Caco-2 (cell line): ENCODE data around the gene GGN. TPM values are rescaled to one million over a fixed set of nuclear protein-coding genes. Genes with fewer than 3 reads are reported as not detected.

Experiments used
- BruUV-seq: library from RNA; stranded (reverse); fragments of 400-500 nt; replicated peaks from 2 replicates; lab custom pipeline; 2021; lab: Mats Ljungman, UMichigan
- CTCF ChIA-PET: fragments of 300-600 bp; sonication (Branson Sonifier 250); formaldehyde crosslinking; loops from one replicate; lab custom pipeline; 2022; ENCODE audit warnings: antibody characterized with exemption; lab: Charles Lee
- POLR2A ChIA-PET: fragments of 300-600 bp; sonication (Branson Sonifier 250); formaldehyde crosslinking; loops from one replicate; lab custom pipeline; 2022; ENCODE audit warnings: antibody characterized with exemption; lab: Charles Lee
- DNase-seq, 2 experiments: peaks; one replicate each; pipeline versions ENCODE4 v3.0.0 to v3.0.0-alpha.2; 2020 to 2022
- H3K27me3 ChIP-seq: replicated peaks from 2 replicates; pipeline ENCODE4 v1.6.0; 2011; ENCODE audit warnings: low read length; ENCODE audit not compliant: control insufficient read depth, insufficient read depth
- H3K36me3 ChIP-seq: 2 replicates; pipeline ENCODE4 v1.5.1; 2011; ENCODE audit warnings: low read length; ENCODE audit not compliant: control insufficient read depth, insufficient read depth
- H3K4me1 ChIP-seq: fragments of 250-450 bp; sonication (Bioruptor Pico); 2 replicates; pipeline ENCODE4 v1.5.1; 2020; ENCODE audit warnings: mild to moderate bottlenecking
- H3K4me3 ChIP-seq: 2 replicates; pipeline ENCODE4 v1.5.1; 2011; ENCODE audit warnings: low read depth, mild to moderate bottlenecking, control low read depth, low read length
- H3K9me3 ChIP-seq: fragments of 250-450 bp; sonication (Bioruptor Pico); 2 replicates; pipeline ENCODE4 v1.5.1; 2020; ENCODE audit warnings: mild to moderate bottlenecking, moderate library complexity
- H3K27ac Mint-ChIP-seq: one replicate; pipeline ENCODE4 v1.8.0; 2022; ENCODE audit warnings: mixed read lengths; ENCODE audit not compliant: unreplicated experiment
- H3K27me3 Mint-ChIP-seq: one replicate; pipeline ENCODE4 v1.8.0; 2022; ENCODE audit warnings: mixed read lengths; ENCODE audit not compliant: insufficient read depth, unreplicated experiment
- H3K36me3 Mint-ChIP-seq: one replicate; pipeline ENCODE4 v1.8.0; 2022; ENCODE audit warnings: mild to moderate bottlenecking, mixed read lengths; ENCODE audit not compliant: insufficient read depth, unreplicated experiment
- H3K4me1 Mint-ChIP-seq: one replicate; pipeline ENCODE4 v1.8.0; 2022; ENCODE audit warnings: low read depth, mixed read lengths; ENCODE audit not compliant: unreplicated experiment
- H3K4me3 Mint-ChIP-seq: one replicate; pipeline ENCODE4 v1.8.0; 2022; ENCODE audit warnings: mild to moderate bottlenecking, moderate library complexity, mixed read lengths; ENCODE audit not compliant: unreplicated experiment
- H3K9me3 Mint-ChIP-seq: one replicate; pipeline ENCODE4 v1.8.0; 2022; ENCODE audit warnings: mixed read lengths; ENCODE audit not compliant: unreplicated experiment
- CTCF ChIP-seq, 2 experiments: fragments of 200-600 bp in 1 of 2; IDR thresholded peaks; 1 replicate in 1 of 2; 2 replicates in 1 of 2; pipeline versions ENCODE4 v1.5.1 to v1.8.0; 2011 to 2022; ENCODE audit warnings: antibody characterized with exemption in 1 of 2, control low read depth in 1 of 2, inconsistent platforms in 1 of 2, low read depth in 1 of 2, low read length in 1 of 2, mild to moderate bottlenecking in 1 of 2, moderate library complexity in 1 of 2; ENCODE audit not compliant: insufficient read depth in 1 of 2, severe bottlenecking in 1 of 2, unreplicated experiment in 1 of 2
- intact Hi-C: fragments of 100-400 bp; cut with micrococcal nuclease; formaldehyde crosslinking; loops from one replicate; pipeline ENCODE4 v1.10.0; 2022; ENCODE audit not compliant: unreplicated experiment
- total RNA-seq: library from RNA; stranded (reverse); gene quantifications from 2 replicates; pipeline ENCODE4 v1.2.3, GENCODE V29; 2022

The GGN gene
- total RNA-seq, 1 experiment from 2014 or later: 0.79 TPM

GRCh38 chr19:38394488-38394887 is 6.7 kb upstream of the GGN start:
- no peaks in the 10 kb centered on the region for H3K9me3 ChIP-seq
- H3K9me3 Mint-ChIP-seq: no peaks in the 10 kb centered on the region
- H3K27me3 Mint-ChIP-seq: peaks cover 2% of the 10 kb centered on the region
- intact Hi-C loops: no loop called here
- peaks cover 7% of the 10 kb centered on the region for H3K36me3 Mint-ChIP-seq
- no peak overlapping the region for H3K27ac Mint-ChIP-seq
- BruUV-seq: no TSS peak
- H3K4me1 Mint-ChIP-seq: peaks cover 16% of the 10 kb centered on the region
- no peaks in the 10 kb centered on the region for H3K27me3 ChIP-seq
- H3K4me3 Mint-ChIP-seq: no peak overlapping the region
- H3K4me3 ChIP-seq: no peak overlapping the region
- TF ChIP-seq CTCF (IDR thresholded peaks at IDR 0.05; ENCODE audit: insufficient read depth in 1 of 2, low read depth in 1 of 2, low read length in 1 of 2, severe bottlenecking in 1 of 2, unreplicated experiment in 1 of 2): no peak
- peaks cover 12% of the 10 kb centered on the region for H3K4me1 ChIP-seq
- ChIA-PET CTCF (interaction anchor here (1.1 kb wide), 1 partner anchor 10 kb away, joined by 3 read pairs; no protein-coding TSS in a partner anchor), POLR2A (interaction anchor here (0.5 kb wide), 1 partner anchor 8 kb away, joined by 3 read pairs; no protein-coding TSS in a partner anchor)
- no peaks in the 10 kb centered on the region for H3K36me3 ChIP-seq
- no peak for DNase-seq

GRCh38 chr19:38392707-38393308 is 5.0 kb upstream of the GGN start:
- Mint-ChIP-seq H3K27me3 (no peaks in the 10 kb centered on the region), H3K4me3 (no peak overlapping the region), H3K27ac (peak overlapping the region; percentile 2), H3K36me3 (peaks cover 6% of the 10 kb centered on the region), H3K4me1 (peaks cover 16% of the 10 kb centered on the region), H3K9me3 (no peaks in the 10 kb centered on the region)
- peak in 1 of 2 experiments; percentile 64 for DNase-seq
- TF ChIP-seq CTCF (IDR thresholded peaks at IDR 0.05; ENCODE audit: insufficient read depth in 1 of 2, low read depth in 1 of 2, low read length in 1 of 2, severe bottlenecking in 1 of 2, unreplicated experiment in 1 of 2): no peak
- intact Hi-C loops: no loop called here
- ChIA-PET CTCF (no interaction called here), POLR2A (interaction anchor here (0.6 kb wide), 1 partner anchor 639 kb away, joined by 5 read pairs; no protein-coding TSS in a partner anchor)
- no TSS peak for BruUV-seq
- Histone ChIP-seq H3K27me3 (no peaks in the 10 kb centered on the region), H3K36me3 (no peaks in the 10 kb centered on the region), H3K9me3 (no peaks in the 10 kb centered on the region), H3K4me1 (peaks cover 17% of the 10 kb centered on the region), H3K4me3 (no peak overlapping the region)

- peaks cover 13% of the 10 kb centered on the region for H3K36me3 Mint-ChIP-seq
- DNase-seq: no peak
- ChIA-PET CTCF (no interaction called here), POLR2A (interaction anchor here (0.6 kb wide), 1 partner anchor 639 kb away, joined by 5 read pairs; no protein-coding TSS in a partner anchor)
- Histone ChIP-seq H3K4me1 (peaks cover 20% of the 10 kb centered on the region), H3K27me3 (no peaks in the 10 kb centered on the region), H3K4me3 (no peak overlapping the region), H3K9me3 (no peaks in the 10 kb centered on the region), H3K36me3 (no peaks in the 10 kb centered on the region)
- H3K4me3 Mint-ChIP-seq: no peak overlapping the region
- intact Hi-C loops: no loop called here
- no peaks in the 10 kb centered on the region for H3K9me3 Mint-ChIP-seq
- H3K4me1 Mint-ChIP-seq: peaks cover 23% of the 10 kb centered on the region
- H3K27me3 Mint-ChIP-seq: no peaks in the 10 kb centered on the region
- BruUV-seq: no TSS peak
- H3K27ac Mint-ChIP-seq: no peak overlapping the region
- TF ChIP-seq CTCF (IDR thresholded peaks at IDR 0.05; ENCODE audit: insufficient read depth in 1 of 2, low read depth in 1 of 2, low read length in 1 of 2, severe bottlenecking in 1 of 2, unreplicated experiment in 1 of 2): no peak
Measured at GRCh38 chr19:38391911-38392464, 4.2 kb upstream of the GGN start.
